GM12864 (cell line): ENCODE results near the gene RAN.
"Not testable (repeated sequence)": the region's sequence is repeated elsewhere in the genome, so short reads cannot be mapped to it uniquely, and the experiment has no call there.

Experiments
- DNase-seq: peaks from one replicate; pipeline ENCODE4 v3.0.0-alpha.2; 2011; ENCODE audit warnings: low read depth
- H3K4me3 ChIP-seq: 2 replicates; pipeline ENCODE4 v1.5.1; 2011; ENCODE audit warnings: mild to moderate bottlenecking, low read depth, low read length, control low read depth
- TF ChIP-seq, protein P1 (sequence below): IDR thresholded peaks from 2 replicates; pipeline ENCODE4 v1.5.1; 2011; ENCODE audit warnings: low read depth, mild to moderate bottlenecking, moderate library complexity, low read length, control low read depth, inconsistent platforms; ENCODE audit errors: missing control alignments

The RAN gene

DNA sequence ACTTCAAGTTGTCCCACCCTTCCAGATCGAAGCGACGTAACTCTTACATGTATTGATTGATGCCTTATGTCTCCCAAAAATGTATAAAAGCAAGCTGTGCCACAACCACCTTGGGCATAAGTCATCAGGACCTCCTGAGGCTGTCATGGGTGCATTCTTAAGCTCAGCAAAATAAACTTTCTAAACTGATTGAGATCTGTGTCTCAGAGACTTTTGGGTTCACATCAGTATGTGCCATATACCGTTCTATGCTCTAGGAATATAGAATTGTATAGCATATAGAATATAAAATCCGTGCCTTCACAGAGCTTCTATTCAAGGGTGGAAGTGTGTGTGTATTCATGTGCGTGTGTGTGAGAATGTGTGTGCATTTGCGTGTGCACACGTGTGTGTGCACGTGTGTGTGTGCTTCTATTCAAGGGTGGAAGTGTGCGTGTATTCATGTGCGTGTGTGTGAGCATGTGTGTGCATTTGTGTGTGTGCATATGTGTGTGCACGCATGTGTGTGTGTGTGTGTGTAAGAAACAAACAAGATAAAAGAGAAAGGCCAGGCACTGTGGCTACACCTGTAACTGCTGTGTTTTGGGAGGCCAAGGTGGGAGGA, 21.3 kb upstream of the RAN start:
- TF ChIP-seq, protein P1, sequence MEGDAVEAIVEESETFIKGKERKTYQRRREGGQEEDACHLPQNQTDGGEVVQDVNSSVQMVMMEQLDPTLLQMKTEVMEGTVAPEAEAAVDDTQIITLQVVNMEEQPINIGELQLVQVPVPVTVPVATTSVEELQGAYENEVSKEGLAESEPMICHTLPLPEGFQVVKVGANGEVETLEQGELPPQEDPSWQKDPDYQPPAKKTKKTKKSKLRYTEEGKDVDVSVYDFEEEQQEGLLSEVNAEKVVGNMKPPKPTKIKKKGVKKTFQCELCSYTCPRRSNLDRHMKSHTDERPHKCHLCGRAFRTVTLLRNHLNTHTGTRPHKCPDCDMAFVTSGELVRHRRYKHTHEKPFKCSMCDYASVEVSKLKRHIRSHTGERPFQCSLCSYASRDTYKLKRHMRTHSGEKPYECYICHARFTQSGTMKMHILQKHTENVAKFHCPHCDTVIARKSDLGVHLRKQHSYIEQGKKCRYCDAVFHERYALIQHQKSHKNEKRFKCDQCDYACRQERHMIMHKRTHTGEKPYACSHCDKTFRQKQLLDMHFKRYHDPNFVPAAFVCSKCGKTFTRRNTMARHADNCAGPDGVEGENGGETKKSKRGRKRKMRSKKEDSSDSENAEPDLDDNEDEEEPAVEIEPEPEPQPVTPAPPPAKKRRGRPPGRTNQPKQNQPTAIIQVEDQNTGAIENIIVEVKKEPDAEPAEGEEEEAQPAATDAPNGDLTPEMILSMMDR: no peak
- no peak overlapping the region for H3K4me3 ChIP-seq
- DNase-seq: no peak

DNA sequence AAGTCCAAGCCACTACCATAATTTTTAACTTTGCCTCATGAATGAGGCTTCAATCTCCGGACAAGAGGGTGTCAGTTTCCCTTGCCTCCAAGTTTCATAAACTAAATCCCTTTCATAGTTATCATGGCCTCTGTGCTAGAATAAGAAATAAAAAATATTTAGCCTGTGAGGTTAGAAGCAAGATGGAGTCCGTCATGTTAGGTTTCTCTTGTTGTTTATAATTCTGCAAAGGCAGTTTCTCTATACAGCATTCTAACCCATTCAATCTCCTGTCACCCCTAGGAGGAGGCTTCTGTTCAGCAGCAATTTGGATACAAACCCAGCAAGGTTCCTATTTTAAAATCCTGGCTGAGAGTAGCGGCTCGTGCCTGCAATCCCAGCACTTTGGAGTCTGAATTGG, 15.8 kb upstream of the RAN start:
- no peak overlapping the region for H3K4me3 ChIP-seq
- TF ChIP-seq, protein P1: no peak
- no peak for DNase-seq

DNA sequence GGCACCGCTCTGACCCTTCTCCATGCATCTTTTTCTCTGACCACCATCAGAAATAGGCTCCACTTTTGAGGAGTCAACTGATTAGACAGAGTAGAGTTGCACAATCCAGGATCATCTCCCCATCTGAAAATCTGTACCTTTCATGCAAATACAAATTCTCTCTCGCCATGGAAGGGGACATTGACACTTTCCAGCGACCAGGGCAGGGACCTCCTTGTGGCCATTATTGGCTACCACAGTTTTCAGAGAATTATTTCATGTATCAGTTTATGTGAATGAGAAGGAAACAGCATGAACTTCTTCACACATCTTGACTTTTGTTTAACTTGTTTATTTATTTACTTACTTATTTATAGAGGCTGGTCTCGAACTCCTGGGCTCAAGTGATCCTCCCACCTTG, 13.8 kb upstream of the RAN start:
- TF ChIP-seq, protein P1: no peak
- no peak for DNase-seq
- H3K4me3 ChIP-seq: no peak overlapping the region

DNA sequence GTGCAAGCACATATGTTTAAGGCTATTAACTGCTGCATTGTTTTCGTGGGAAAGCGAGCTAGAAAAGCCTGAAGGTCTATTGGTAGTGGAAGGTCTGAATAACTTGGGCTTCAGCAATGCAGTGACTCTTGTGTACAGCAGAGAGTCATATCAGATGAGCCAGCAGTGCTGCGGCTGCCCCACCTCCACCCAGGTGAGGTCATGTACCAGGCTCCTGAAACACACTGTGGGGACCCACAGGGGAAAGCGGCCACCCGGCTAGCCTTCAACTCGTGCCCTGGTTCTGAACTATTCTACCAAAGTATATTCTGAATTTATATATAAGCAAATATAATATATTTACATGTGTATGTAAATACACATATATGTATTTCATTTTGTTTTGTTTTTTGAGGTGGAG, 12.7 kb upstream of the RAN start:
- no peak for DNase-seq
- H3K4me3 ChIP-seq: no peak overlapping the region

DNA sequence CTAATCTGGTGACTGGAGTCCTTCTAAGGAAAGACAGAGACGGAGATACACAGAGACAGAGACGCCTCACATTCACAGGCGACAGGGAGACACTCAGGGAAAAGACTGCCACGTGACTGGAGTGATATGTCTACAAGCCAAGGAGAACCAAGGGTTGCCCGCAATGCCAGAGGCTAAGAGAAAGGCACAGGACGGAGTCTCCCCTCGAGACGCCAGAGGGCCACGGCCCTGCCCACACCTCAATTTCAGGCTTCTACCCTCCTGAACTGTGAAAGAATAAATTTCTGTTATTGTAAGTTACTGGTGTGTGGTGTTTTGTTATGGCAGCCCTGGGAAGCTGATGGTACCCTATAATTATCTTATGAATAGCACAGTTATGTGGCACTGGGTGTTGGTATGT, 11.6 kb upstream of the RAN start:
- TF ChIP-seq, protein P1: no peak
- H3K4me3 ChIP-seq: no peak overlapping the region
- DNase-seq: no peak

More for the DNA sequence above, 12.7 kb upstream of the RAN start:
- TF ChIP-seq, protein P1: no peak

DNA sequence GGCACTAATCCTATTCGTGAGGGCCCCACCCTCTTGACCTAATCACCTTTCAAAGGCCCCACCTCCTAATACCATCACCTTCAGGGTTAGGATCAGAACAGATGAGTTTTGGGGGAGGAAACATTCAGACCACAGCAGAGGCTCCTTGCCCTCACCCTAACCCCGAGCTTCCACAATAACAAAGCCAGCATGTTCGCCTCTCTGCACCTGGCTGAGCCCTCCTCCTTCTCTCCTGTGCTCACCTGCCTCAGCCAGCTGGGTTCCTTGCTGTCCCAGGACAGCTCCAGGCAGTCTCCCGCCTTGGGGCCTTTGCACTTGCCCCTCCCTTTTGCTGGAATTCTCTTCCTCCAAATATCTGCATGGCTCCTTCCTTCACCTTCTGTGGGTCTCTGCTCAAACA, 9.7 kb upstream of the RAN start:
- TF ChIP-seq, protein P1: no peak
- H3K4me3 ChIP-seq: no peak overlapping the region
- no peak for DNase-seq

DNA sequence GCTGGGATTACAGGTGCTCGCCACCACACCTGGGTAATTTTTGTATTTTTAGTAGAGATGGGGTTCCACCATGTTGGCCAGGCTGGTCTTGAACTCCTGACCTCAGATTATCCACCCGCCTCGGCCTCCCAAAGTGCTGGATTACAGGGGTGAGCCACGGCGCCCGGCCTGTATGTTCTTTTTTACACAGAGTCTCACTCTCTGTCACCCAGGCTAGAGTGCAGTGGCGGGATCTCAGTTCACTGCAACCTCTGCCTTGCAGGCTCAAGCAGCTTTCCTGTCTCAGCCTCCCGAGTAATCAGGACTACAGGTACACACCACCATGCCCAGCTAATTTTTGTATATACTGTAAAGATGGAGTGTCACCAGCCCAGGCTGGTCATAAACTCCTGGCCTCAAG, 9.1 kb upstream of the RAN start:
- not testable (repeated sequence) for H3K4me3 ChIP-seq, DNase-seq

DNA sequence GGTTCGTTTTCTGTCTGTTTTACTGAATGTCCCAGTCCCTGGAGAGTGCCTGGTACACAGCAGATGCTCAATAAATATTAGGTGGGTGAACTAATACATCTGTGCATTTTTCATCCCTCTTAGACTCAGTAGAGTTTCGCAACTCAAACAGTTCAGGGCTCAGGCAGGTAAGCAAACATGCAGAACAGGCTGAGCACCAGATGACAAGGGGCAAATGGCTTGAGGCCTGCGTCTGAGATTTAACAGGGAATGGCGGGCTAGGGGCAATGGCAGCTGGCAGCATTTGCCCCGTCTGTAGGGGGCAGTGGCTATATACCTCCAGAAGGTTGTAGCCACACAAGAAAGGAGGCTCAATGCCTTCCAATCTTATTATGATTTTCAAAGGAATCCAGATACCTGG, 8.6 kb upstream of the RAN start:
- TF ChIP-seq, protein P1: no peak
- DNase-seq: no peak
- no peak overlapping the region for H3K4me3 ChIP-seq
